ENCODE results near the gene SETDB2. TPM values are rescaled to one million over a fixed set of nuclear protein-coding genes. Genes with fewer than 3 reads are reported as not detected.

The SETDB2 gene
- total and polyA plus RNA-seq, 2 of the 13 experiments (the other 11 are each of a cell fraction or from before 2014, with no cell fraction given) = 8.1 to 8.7 TPM

GRCh38 chr13:49495783-49496762 is 52.0 kb downstream of the SETDB2 start, which contains the start of gene PHF11 (continued):
- no peak for TF ChIP-seq ZNF800 (CRISPR knock-in tag; IDR thresholded peaks at IDR 0.05)
- no peak for TF ChIP-seq ZNF703 (CRISPR knock-in tag; IDR thresholded peaks at IDR 0.05; ENCODE audit: borderline replicate concordance)
- no peak for TF ChIP-seq ZNF446 (CRISPR knock-in tag; IDR thresholded peaks at IDR 0.05)
- TF ChIP-seq ZNF512 (CRISPR knock-in tag; IDR thresholded peaks at IDR 0.05) = no peak
- 0 out of 2 replicates have a peak, but pooled peaks have one; percentile 47 for TF ChIP-seq ZNF646 (CRISPR knock-in tag; IDR thresholded peaks at IDR 0.05)
- TF ChIP-seq THAP8 (CRISPR knock-in tag; IDR thresholded peaks at IDR 0.05; ENCODE audit: borderline replicate concordance) = no peak
- TF ChIP-seq SRSF4 (IDR thresholded peaks at IDR 0.05; ENCODE audit: low read depth, low read length, poor library complexity, severe bottlenecking) = no peak
- TF ChIP-seq HDAC6 (IDR thresholded peaks at IDR 0.05; ENCODE audit: low read depth, low read length) = no peak
- no peak for TF ChIP-seq NFE2L1 (CRISPR knock-in tag; IDR thresholded peaks at IDR 0.05; ENCODE audit: borderline replicate concordance)
- peak; percentile 82 for TF ChIP-seq POGZ (CRISPR knock-in tag; IDR thresholded peaks at IDR 0.05)
- TF ChIP-seq PRDM15 (CRISPR knock-in tag; IDR thresholded peaks at IDR 0.05) = no peak
